HG02970 (cell line): Measurements from ENCODE around the gene MYBBP1A.

Experiments
- ATAC-seq: cut with Tn5 transposase; IDR thresholded peaks from one replicate; pipeline ENCODE4 v1.9.1; 2021; ENCODE audit warnings: mild to moderate bottlenecking, moderate library complexity, moderate number of reproducible peaks; ENCODE audit not compliant: unreplicated experiment, low FRiP score

Gene MYBBP1A

DNA sequence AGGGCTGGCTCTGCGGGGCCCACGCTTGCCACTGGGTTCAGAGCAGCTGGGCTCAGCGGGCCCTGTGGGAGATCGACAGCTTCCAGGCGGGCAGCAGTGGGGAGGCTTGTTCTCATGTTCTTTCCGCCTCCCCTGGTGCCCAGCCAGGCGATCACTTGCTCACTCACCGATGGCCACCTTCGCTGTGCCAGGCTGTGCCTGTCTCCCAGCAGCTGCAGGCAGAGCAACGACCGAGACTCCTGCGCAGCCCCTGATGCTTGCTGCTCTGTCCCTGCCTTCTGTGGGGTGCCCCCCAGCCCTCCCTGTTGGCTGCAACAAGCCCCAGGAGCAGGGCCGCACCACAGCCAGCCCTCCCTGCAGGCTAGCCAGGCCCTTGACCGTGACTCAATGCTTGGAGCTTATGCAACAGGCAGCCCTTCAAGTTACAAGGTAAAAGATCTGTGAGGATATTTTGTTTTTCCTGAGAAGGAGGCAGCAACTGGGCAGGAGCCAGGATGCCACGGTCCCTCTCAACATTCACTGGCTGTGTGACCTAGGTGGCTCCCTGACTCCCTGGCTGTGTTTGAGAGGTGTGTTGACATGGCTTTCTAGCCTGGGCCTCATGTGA, 66.1 kb downstream of the MYBBP1A start:
- ATAC-seq, result no peak
